GM12801 (cell line): ENCODE measurements around the gene ALK.

Experiments
- TF ChIP-seq, protein P1 (sequence below): IDR thresholded peaks from one replicate; pipeline ENCODE4 v1.5.1; 2011; ENCODE audit warnings: control low read depth; ENCODE audit not compliant: insufficient read length; ENCODE audit errors: extremely low read depth

The ALK gene

DNA sequence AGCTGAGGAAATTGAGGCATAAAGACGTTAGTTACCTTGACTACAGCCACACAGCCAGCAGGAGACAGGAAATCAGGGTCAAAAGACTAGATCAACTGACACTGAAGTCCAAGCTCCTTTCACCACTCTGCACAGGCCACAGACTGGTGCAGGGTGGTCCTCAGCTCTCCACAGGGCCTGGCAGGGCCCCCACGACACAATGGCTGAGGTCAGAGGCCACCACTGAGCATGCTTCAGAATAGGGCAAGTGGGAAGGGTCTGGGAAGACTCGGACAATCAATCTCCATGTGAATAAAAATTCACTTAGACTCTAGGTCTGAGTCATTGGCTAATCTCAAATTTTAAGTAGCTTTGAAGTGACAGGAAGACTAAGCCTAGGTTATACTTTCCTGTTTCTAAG, 201.7 kb downstream of the ALK start:
- TF ChIP-seq, protein P1, sequence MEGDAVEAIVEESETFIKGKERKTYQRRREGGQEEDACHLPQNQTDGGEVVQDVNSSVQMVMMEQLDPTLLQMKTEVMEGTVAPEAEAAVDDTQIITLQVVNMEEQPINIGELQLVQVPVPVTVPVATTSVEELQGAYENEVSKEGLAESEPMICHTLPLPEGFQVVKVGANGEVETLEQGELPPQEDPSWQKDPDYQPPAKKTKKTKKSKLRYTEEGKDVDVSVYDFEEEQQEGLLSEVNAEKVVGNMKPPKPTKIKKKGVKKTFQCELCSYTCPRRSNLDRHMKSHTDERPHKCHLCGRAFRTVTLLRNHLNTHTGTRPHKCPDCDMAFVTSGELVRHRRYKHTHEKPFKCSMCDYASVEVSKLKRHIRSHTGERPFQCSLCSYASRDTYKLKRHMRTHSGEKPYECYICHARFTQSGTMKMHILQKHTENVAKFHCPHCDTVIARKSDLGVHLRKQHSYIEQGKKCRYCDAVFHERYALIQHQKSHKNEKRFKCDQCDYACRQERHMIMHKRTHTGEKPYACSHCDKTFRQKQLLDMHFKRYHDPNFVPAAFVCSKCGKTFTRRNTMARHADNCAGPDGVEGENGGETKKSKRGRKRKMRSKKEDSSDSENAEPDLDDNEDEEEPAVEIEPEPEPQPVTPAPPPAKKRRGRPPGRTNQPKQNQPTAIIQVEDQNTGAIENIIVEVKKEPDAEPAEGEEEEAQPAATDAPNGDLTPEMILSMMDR = no peak

DNA sequence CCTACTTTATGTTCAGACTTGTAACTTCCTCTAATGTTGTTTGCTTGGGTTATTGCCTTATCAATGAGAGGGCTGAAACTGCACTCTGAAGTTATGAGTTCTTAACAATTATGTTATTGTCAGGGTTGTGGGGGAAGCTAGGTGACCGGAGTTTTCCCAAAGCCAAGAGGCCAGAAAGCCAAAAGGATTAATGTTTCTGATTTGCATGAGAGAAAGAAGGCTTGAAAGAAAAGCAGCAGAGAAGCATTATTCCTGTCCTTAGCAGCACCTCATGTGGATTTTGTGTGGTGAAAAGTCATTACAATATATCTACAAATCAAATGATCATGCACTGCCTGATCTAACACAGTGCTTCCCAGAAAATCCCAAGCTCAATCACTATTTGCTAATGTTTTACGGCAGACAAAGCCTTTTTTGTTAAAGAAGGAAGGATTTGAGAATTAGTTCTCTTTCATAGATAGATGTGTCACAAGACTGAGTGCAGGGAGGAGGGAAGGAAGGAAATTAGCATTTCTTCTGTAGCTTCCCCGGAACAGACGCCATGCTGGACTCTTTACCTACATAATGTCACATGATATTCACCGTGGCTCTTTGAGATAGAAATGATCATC, 203.2 kb downstream of the ALK start:
- TF ChIP-seq, protein P1 = no peak

DNA sequence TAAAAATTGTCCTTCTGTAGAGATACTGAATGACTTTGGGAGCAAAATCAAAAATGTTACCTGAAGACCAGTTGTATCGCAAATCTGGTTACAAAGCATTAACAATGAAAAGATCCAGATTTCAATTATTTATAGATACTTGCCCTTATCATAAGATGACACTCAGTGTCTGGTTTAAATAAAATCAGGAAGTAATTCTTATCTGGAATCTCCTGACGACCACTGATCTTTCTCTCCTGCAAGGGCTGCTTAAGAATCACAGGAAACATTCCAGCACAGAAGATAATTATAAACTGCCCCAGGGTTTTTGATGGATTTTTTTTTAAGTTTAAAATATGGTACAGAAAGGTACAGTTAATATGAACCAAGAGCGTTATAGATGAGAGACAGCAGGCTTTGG, 205.7 kb downstream of the ALK start:
- TF ChIP-seq, protein P1 = no peak

DNA sequence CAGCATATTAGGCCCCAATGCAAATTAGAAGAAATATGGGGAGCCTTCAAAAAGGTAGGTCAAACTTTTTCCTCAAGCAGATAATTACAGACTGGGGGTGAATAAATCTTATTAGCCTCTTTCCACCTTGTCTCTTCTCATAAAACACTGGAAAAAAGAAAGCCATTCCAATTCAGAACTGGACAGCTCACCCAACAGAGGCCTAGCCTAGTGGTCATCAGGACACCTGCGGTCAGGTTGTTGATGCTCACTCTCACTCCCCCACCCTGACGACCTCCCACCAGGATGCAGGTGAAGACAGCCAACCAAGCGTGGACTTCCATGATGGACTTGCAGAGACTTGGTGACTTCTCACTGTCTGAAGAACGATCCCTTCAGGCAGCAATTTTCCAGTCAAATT, 207.1 kb downstream of the ALK start:
- TF ChIP-seq, protein P1 = no peak

DNA sequence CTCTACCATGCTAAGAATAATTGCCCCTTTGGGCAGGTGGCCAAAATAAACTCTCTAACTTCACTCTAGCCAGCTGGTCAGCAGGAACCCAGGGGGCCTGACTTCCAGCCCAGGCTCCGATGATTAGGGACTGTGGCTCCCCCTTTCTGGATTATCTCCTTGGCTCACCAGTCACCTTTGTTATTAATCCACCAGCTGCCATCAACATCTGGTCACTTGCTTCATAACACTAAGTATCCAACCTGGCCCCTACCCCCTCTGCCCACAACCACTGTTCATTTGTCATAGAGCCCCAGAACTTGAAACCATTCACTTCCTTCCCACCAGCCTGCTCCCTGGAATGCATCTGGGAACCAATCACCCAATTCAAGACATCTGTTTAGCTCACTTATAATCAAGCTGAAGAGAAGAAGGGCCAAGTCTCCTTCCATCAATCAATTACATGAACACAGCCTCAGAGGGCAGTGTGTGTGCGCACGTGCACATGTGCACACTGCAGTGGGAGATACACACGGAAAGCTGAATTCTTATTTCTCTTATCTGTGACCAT, 215.1 kb downstream of the ALK start:
- TF ChIP-seq, protein P1 = no peak

DNA sequence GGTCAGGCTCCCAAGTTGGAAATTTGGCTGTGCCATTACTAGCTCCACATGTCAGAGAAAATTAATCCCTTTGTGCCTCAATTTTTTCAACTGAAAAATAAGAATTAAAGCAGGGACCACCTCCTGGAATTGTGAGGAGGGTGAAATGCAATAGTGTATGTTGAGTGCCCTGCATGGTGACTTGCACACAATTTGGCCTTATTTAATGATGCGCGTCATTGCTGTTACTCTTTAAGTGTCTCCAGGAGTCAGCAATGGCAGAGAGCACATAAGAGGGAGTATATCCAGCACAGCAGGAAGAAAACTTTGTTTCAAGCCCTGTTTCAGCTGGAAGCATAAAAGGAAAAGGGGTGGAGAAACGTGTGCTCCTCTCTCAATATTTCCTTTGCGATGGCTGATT, 215.8 kb downstream of the ALK start:
- TF ChIP-seq, protein P1 = no peak

DNA sequence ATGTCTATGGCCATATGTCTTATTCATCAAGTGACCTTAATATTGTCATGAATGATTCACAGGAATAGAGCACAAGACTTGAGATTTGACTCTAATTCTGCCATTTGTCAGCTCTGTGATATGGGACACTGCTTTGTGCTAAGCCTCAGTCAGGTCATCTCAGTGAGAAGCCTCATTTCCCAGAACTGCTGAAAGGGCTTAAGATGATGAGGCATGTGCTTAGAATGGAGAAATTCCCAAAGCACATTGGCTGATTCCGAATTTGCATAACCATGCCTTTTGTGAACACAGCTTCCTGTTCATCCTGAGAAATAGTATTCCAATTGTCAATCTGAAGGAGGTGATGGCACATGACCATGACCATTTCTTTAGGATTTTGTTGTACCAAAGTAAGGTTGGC, 218.1 kb downstream of the ALK start:
- TF ChIP-seq, protein P1 = no peak
